ENCODE results near the gene S100PBP.

S100PBP gene

GRCh38 chr1:32888134-32888533, 70.7 kb downstream of the S100PBP start:
- no peak for DNase-seq (ENCODE audit: low spot score)

GRCh38 chr1:32888677-32889420, 71.4 kb downstream of the S100PBP start:
- DNase-seq (ENCODE audit: low spot score) = no peak

GRCh38 chr1:32889731-32890278, 72.4 kb downstream of the S100PBP start:
- no peak for DNase-seq (ENCODE audit: low spot score)

- DNase-seq (ENCODE audit: low spot score) = no peak
These were observed 73.2 kb downstream of the S100PBP start for GRCh38 chr1:32890516-32891240.

GRCh38 chr1:32891241-32891570, 73.8 kb downstream of the S100PBP start:
- no peak for DNase-seq (ENCODE audit: low spot score)

- DNase-seq (ENCODE audit: low spot score) = no peak
These were observed 74.2 kb downstream of the S100PBP start for GRCh38 chr1:32891630-32892029.

- no peak for DNase-seq (ENCODE audit: low spot score)
These were observed 75.1 kb downstream of the S100PBP start for GRCh38 chr1:32892368-32893197.

- DNase-seq (ENCODE audit: low spot score) = no peak
These were observed 76.0 kb downstream of the S100PBP start for GRCh38 chr1:32893198-32894018.

GRCh38 chr1:32894019-32894600, 76.7 kb downstream of the S100PBP start:
- no peak for DNase-seq (ENCODE audit: low spot score)

- DNase-seq (ENCODE audit: low spot score) = no peak
These were observed 77.2 kb downstream of the S100PBP start for GRCh38 chr1:32894681-32895080.

GRCh38 chr1:32895325-32896215, 78.1 kb downstream of the S100PBP start:
- DNase-seq (ENCODE audit: low spot score) = no peak

GRCh38 chr1:32896451-32896850, 79.0 kb downstream of the S100PBP start:
- DNase-seq (ENCODE audit: low spot score) = no peak

- no peak for DNase-seq (ENCODE audit: low spot score)
These were observed 79.9 kb downstream of the S100PBP start for GRCh38 chr1:32897082-32898049.

GRCh38 chr1:32898056-32898455, 80.6 kb downstream of the S100PBP start:
- DNase-seq (ENCODE audit: low spot score) = no peak

- DNase-seq (ENCODE audit: low spot score) = no peak
These were observed 81.5 kb downstream of the S100PBP start for GRCh38 chr1:32898958-32899357.

GRCh38 chr1:32899586-32900296, 82.3 kb downstream of the S100PBP start:
- no peak for DNase-seq (ENCODE audit: low spot score)

GRCh38 chr1:32900371-32900955, 83.0 kb downstream of the S100PBP start:
- no peak for DNase-seq (ENCODE audit: low spot score)
